Measurements from ENCODE around the gene BPIFB3. TPM values are rescaled to one million over a fixed set of nuclear protein-coding genes. Genes with fewer than 3 reads are reported as not detected.

BPIFB3 gene, protein sequence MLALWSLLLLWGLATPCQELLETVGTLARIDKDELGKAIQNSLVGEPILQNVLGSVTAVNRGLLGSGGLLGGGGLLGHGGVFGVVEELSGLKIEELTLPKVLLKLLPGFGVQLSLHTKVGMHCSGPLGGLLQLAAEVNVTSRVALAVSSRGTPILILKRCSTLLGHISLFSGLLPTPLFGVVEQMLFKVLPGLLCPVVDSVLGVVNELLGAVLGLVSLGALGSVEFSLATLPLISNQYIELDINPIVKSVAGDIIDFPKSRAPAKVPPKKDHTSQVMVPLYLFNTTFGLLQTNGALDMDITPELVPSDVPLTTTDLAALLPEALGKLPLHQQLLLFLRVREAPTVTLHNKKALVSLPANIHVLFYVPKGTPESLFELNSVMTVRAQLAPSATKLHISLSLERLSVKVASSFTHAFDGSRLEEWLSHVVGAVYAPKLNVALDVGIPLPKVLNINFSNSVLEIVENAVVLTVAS
- total RNA-seq: not detected

- Histone ChIP-seq H3K4me3 (ENCODE audit: low read length in 3 of 3) (no peak within 1 kb of the TSS), H3K36me3 (ENCODE audit: control insufficient read depth in 3 of 3, insufficient read depth in 3 of 3, low read length in 3 of 3) (no peaks in the 10 kb centered on the region), H3K9ac (ENCODE audit: low read depth in 1 of 3, low read length in 3 of 3) (no peak within 1 kb of the TSS), H3K4me1 (ENCODE audit: control insufficient read depth in 3 of 3, insufficient read depth in 3 of 3, low read length in 3 of 3) (no peaks in the 10 kb centered on the region), H3K27ac (ENCODE audit: low read depth, low read length) (no peak within 1 kb of the TSS), H3K27me3 (ENCODE audit: control insufficient read depth in 3 of 3, insufficient read depth in 3 of 3, low read length in 3 of 3) (peaks cover 0 to 11% (median 8%) of the 10 kb centered on the region in 3 donors), H3K9me3 (ENCODE audit: control insufficient read depth in 3 of 3, low read length in 3 of 3) (no peaks in the 10 kb centered on the region)
These were observed at the start of gene BPIFB3 for GRCh38 chr20:33053291-33054106. TSS of gene BPIFB3 (plus strand) at chr20:33053903. CDS start at chr20:33055436, 1,533 bp downstream.

DNA sequence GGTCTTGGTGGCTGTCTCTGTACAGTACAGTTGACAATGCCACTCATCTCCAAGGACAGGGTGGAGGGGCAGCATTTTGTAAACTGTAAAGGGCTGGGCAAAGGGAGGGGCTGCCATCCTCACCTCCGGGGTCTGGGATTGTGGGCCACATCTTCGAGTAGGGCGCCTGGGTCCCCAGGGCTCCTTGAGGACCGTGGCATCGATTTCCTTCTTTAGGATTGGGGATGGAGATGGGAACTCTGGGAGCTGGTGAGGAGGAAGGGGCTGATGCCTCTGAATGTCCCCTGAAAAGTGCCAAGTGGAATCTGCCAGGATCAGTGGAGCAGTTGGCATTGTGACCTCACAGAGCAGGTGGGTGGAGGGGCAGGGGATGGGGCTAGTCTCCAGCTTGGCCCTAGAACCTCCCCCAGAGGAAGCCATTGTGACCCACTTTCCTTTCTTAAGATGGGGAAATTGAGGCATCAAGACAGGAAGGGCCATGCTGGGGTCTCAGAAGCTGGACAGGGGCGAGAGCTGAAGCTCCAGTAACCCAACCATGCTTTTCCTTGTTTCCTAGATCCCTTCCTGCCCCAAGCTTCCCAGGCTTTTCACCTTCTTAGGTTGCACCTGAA, 49.5 kb upstream of the BPIFB3 start, which contains the start of gene SUN5:
Gene SUN5, minus strand, starts transcription at position 293 of the 611 bp plus-strand sequence. Its CDS starts 93 bp downstream, at position 200.
- H3K36me3 ChIP-seq (ENCODE audit: control insufficient read depth in 3 of 3, insufficient read depth in 3 of 3, low read length in 3 of 3): no peaks in the 10 kb centered on the region

DNA sequence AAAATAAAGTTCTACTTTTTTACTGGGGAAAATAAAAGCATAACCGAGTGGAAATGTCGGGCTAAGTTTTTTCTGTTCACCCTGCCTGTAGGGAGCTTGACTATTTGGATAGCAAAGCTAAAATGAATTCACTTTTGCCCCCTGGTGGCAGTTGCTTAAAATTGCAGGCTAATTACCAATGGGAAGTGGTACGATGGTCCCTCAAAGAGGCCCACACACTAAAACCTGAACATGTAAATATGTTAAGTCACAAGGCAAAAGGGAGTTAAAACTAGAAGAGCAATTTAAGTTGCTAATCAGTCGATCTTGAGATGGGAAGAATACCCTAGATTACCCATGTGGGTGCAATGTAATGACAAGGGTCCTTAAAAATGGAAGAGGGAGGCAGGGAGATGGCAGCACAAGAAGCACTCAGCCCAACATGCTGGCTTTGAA, 48.6 kb upstream of the BPIFB3 start:
- Histone ChIP-seq H3K36me3 (ENCODE audit: control insufficient read depth in 3 of 3, insufficient read depth in 3 of 3, low read length in 3 of 3) (no peaks in the 10 kb centered on the region), H3K9me3 (ENCODE audit: control insufficient read depth in 3 of 3, low read length in 3 of 3) (peaks cover 3 to 7% (median 5%) of the 10 kb centered on the region in 3 donors), H3K4me3 (ENCODE audit: low read length in 3 of 3) (no peak overlapping the region), H3K27ac (ENCODE audit: low read depth, low read length) (no peak overlapping the region), H3K9ac (ENCODE audit: low read depth in 1 of 3, low read length in 3 of 3) (no peak overlapping the region), H3K27me3 (ENCODE audit: control insufficient read depth in 3 of 3, insufficient read depth in 3 of 3, low read length in 3 of 3) (peaks cover 4 to 20% (median 7%) of the 10 kb centered on the region in 3 donors), H3K4me1 (ENCODE audit: control insufficient read depth in 3 of 3, insufficient read depth in 3 of 3, low read length in 3 of 3) (no peaks in the 10 kb centered on the region)

More for the DNA sequence above, 49.5 kb upstream of the BPIFB3 start, which contains the start of gene SUN5:
- peaks cover 4 to 26% (median 7%) of the 10 kb centered on the region in 3 donors for H3K27me3 ChIP-seq (ENCODE audit: control insufficient read depth in 3 of 3, insufficient read depth in 3 of 3, low read length in 3 of 3)
- no peak within 1 kb of the TSS for H3K4me3 ChIP-seq (ENCODE audit: low read length in 3 of 3)
- H3K9ac ChIP-seq (ENCODE audit: low read depth in 1 of 3, low read length in 3 of 3): no peak within 1 kb of the TSS
- peaks cover 3 to 7% (median 5%) of the 10 kb centered on the region in 3 donors for H3K9me3 ChIP-seq (ENCODE audit: control insufficient read depth in 3 of 3, low read length in 3 of 3)
- H3K27ac ChIP-seq (ENCODE audit: low read depth, low read length): no peak within 1 kb of the TSS
- no peaks in the 10 kb centered on the region for H3K4me1 ChIP-seq (ENCODE audit: control insufficient read depth in 3 of 3, insufficient read depth in 3 of 3, low read length in 3 of 3)

DNA sequence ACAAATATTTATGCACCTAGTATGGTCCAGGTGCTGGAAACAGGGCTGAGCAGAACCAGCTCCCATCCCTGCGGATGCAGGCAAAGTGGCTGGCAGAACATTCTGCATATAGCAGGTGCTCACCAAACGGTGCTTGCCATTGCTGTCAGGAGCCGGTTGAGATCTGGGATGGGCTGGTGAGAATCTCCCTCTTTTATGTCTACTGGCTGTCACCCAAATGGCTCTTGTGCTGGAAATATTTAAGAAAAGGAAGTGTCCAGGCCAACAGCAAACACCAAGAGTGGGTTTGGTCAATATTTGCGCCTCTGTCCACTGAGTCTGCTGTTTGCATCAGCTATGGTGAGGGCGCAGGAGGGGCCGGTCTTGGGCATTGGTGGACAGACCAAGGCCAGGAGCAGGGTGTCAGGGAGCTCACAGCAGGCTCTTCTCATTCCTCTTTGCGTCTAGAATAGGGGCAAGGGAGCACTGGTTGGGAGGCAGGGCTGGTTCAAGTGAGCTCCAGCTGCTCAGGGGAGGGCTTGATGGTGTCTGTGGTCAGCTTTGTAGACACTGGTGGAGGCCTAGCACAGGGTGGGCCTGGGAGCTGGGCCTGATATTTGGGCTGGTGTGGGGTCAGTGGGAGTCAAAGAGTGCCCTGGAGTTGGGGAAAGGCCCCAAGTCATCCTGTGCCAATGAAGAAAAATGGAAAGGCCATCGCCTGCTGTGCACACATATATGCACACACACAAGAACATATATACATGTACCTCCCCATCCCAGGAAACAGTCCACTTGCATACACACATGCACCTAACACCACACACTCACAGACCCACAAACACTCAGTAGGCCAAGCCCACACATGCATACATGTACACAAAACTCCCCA, 47.6 kb upstream of the BPIFB3 start:
- Histone ChIP-seq H3K27ac (ENCODE audit: low read depth, low read length) (no peak overlapping the region), H3K27me3 (ENCODE audit: control insufficient read depth in 3 of 3, insufficient read depth in 3 of 3, low read length in 3 of 3) (peaks cover 7 to 27% (median 17%) of the 10 kb centered on the region in 3 donors), H3K4me1 (ENCODE audit: control insufficient read depth in 3 of 3, insufficient read depth in 3 of 3, low read length in 3 of 3) (no peaks in the 10 kb centered on the region), H3K9ac (ENCODE audit: low read depth in 1 of 3, low read length in 3 of 3) (no peak overlapping the region), H3K4me3 (ENCODE audit: low read length in 3 of 3) (no peak overlapping the region), H3K9me3 (ENCODE audit: control insufficient read depth in 3 of 3, low read length in 3 of 3) (peaks cover 3 to 7% (median 5%) of the 10 kb centered on the region in 3 donors), H3K36me3 (ENCODE audit: control insufficient read depth in 3 of 3, insufficient read depth in 3 of 3, low read length in 3 of 3) (no peaks in the 10 kb centered on the region)

GRCh38 chr20:33006776-33007375, 46.8 kb upstream of the BPIFB3 start:
- peaks cover 7 to 30% (median 17%) of the 10 kb centered on the region in 3 donors for H3K27me3 ChIP-seq (ENCODE audit: control insufficient read depth in 3 of 3, insufficient read depth in 3 of 3, low read length in 3 of 3)
- H3K27ac ChIP-seq (ENCODE audit: low read depth, low read length): no peak overlapping the region
- H3K4me3 ChIP-seq (ENCODE audit: low read length in 3 of 3): no peak overlapping the region
- H3K36me3 ChIP-seq (ENCODE audit: control insufficient read depth in 3 of 3, insufficient read depth in 3 of 3, low read length in 3 of 3): no peaks in the 10 kb centered on the region
- H3K9ac ChIP-seq (ENCODE audit: low read depth in 1 of 3, low read length in 3 of 3): no peak overlapping the region
- no peaks in the 10 kb centered on the region for H3K4me1 ChIP-seq (ENCODE audit: control insufficient read depth in 3 of 3, insufficient read depth in 3 of 3, low read length in 3 of 3)
- H3K9me3 ChIP-seq (ENCODE audit: control insufficient read depth in 3 of 3, low read length in 3 of 3): peaks cover 3 to 7% (median 5%) of the 10 kb centered on the region in 3 donors

DNA sequence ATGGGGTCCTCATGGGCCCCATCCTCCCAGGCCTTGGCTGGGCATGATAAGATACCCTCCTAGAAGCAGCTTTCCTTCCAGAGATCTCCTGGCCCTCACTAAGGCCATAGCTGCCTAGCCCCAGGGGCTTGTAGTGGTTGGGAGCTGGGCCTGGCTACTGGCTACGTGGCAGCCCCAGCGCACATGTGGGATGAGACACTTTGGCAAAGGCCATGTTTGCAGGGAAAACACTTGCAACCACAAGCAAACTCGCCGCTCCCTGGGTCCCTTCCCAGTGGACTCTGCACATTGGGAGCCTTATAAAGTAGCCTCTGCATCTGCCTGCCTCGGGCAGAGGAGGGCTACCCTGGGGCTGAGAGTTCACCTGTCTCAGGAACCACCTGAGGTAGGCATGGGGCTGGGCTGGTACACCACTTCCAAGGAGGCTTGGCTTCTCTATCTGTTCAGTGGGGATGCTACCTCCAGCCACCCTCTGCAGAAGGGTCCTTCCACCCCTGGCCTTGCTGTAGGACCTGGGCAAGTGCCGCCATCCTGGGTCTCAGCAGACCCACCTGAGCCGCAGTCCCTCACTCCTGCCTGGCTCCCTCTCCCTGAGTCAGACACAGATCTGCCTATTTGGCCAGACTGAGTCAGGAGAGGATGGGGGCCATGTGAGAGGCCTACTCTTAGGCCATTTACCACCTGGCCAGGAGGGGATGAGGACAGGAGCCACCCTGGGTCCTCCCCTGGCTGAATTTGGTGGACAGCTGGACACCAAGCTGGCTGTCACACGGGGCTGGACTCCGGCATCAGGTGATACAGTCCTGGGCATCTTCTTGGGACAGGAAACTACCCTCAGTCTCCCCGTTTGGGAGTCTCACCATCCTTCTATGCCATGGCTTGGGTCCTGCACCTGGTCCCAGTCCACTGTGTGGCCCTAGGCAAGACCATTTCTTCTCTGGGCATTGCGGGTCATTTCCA, 46.0 kb upstream of the BPIFB3 start, which contains the start of gene BPIFB2:
Gene BPIFB2, plus strand, starts transcription at position 329 of the 960 bp plus-strand sequence. CDS start 871 bp downstream, outside the sequence.
- H3K4me1 ChIP-seq (ENCODE audit: control insufficient read depth in 3 of 3, insufficient read depth in 3 of 3, low read length in 3 of 3): no peaks in the 10 kb centered on the region
- no peak within 1 kb of the TSS for H3K27ac ChIP-seq (ENCODE audit: low read depth, low read length)
- no peak within 1 kb of the TSS for H3K9ac ChIP-seq (ENCODE audit: low read depth in 1 of 3, low read length in 3 of 3)
- no peak within 1 kb of the TSS for H3K4me3 ChIP-seq (ENCODE audit: low read length in 3 of 3)
- peaks cover 3 to 7% (median 5%) of the 10 kb centered on the region in 3 donors for H3K9me3 ChIP-seq (ENCODE audit: control insufficient read depth in 3 of 3, low read length in 3 of 3)
- H3K36me3 ChIP-seq (ENCODE audit: control insufficient read depth in 3 of 3, insufficient read depth in 3 of 3, low read length in 3 of 3): no peaks in the 10 kb centered on the region
- H3K27me3 ChIP-seq (ENCODE audit: control insufficient read depth in 3 of 3, insufficient read depth in 3 of 3, low read length in 3 of 3): peaks cover 7 to 26% (median 17%) of the 10 kb centered on the region in 3 donors

- H3K9me3 ChIP-seq (ENCODE audit: control insufficient read depth in 3 of 3, low read length in 3 of 3): peaks cover 3 to 7% (median 5%) of the 10 kb centered on the region in 3 donors
- H3K27me3 ChIP-seq (ENCODE audit: control insufficient read depth in 3 of 3, insufficient read depth in 3 of 3, low read length in 3 of 3): peaks cover 7 to 27% (median 20%) of the 10 kb centered on the region in 3 donors
- no peaks in the 10 kb centered on the region for H3K4me1 ChIP-seq (ENCODE audit: control insufficient read depth in 3 of 3, insufficient read depth in 3 of 3, low read length in 3 of 3)
- H3K36me3 ChIP-seq (ENCODE audit: control insufficient read depth in 3 of 3, insufficient read depth in 3 of 3, low read length in 3 of 3): no peaks in the 10 kb centered on the region
- no peak overlapping the region for H3K27ac ChIP-seq (ENCODE audit: low read depth, low read length)
- no peak overlapping the region for H3K9ac ChIP-seq (ENCODE audit: low read depth in 1 of 3, low read length in 3 of 3)
- no peak overlapping the region for H3K4me3 ChIP-seq (ENCODE audit: low read length in 3 of 3)
These were observed 45.1 kb upstream of the BPIFB3 start for GRCh38 chr20:33008336-33009213.
